ENCODE results near the gene TMEM255A. TPM values are rescaled to one million over a fixed set of nuclear protein-coding genes. Genes with fewer than 3 reads are reported as not detected.
A peak's percentile ranks its signal among the peaks of the same experiment; 100 is the strongest.

Gene TMEM255A
- total RNA-seq, 4 donors from 2014 or later: 3.9 to 7.1 (median 6.1) TPM

- Histone ChIP-seq H3K36me3 (peaks cover 0 to 7% (median 0%) of the 10 kb centered on the region in 3 donors), H3K27me3 (no peaks in the 10 kb centered on the region), H3K9me3 (no peaks in the 10 kb centered on the region), H3K4me1 (no peaks in the 10 kb centered on the region), H3K27ac (no peak overlapping the region), H3K4me3 (no peak overlapping the region)
- TF ChIP-seq EP300 (IDR thresholded peaks at IDR 0.05): no peak
- TF ChIP-seq POLR2A (IDR thresholded peaks at IDR 0.05): no peak
- no peak for TF ChIP-seq CTCF (IDR thresholded peaks at IDR 0.05)
- DNase-seq (ENCODE audit: low spot score in 2 of 2): no peak
- WGBS, 2 donors: 74% methylated on average over 8 of the region's 8 CpGs; no CpG with 5 or more reads in 1 of the 2 donors
Observed at GRCh38 chrX:120223374-120223773, 87.9 kb downstream of the TMEM255A start.

GRCh38 chrX:120213438-120214265 lies 97.6 kb downstream of the TMEM255A start:
- Histone ChIP-seq H3K36me3 (no peaks in the 10 kb centered on the region), H3K9me3 (no peaks in the 10 kb centered on the region), H3K4me1 (no peaks in the 10 kb centered on the region), H3K27me3 (peaks cover 0 to 3% of the 10 kb centered on the region in 2 donors), H3K27ac (no peak overlapping the region), H3K4me3 (no peak overlapping the region)
- DNase-seq (ENCODE audit: low spot score in 2 of 2): peak in 1 of 2 donors; percentile 65
- peak; percentile 60 to 77 (median 68) for TF ChIP-seq CTCF (IDR thresholded peaks at IDR 0.05)
- no peak for TF ChIP-seq EP300 (IDR thresholded peaks at IDR 0.05)
- no peak for TF ChIP-seq POLR2A (IDR thresholded peaks at IDR 0.05)
- 25 to 26% methylated on average over 7 to 8 of the region's 8 CpGs for WGBS, 2 donors

Other genes starting within 250 kb of the TMEM255A start
- gene RHOXF2B, start 233.8 kb downstream of the TMEM255A start, total RNA-seq: not detected
- gene RHOXF1, start 195.5 kb downstream of the TMEM255A start, total RNA-seq: not detected
- not detected for gene RHOXF2, start 152.8 kb downstream of the TMEM255A start, total RNA-seq
- 10 to 100 TPM in 3 of 4 donors, 1 to 10 TPM in 1; 9.8 to 13.1 (median 11.4) TPM for gene ZBTB33, start 60.6 kb downstream of the TMEM255A start, total RNA-seq
- not detected for gene ATP1B4, start 50.6 kb upstream of the TMEM255A start, total RNA-seq
- gene LAMP2, start 157.8 kb upstream of the TMEM255A start, total RNA-seq: 100 to 1,000 TPM in 3 of 4 donors, 10 to 100 TPM in 1; 84.9 to 110 (median 106) TPM
- gene CUL4B, start 249.5 kb upstream of the TMEM255A start, total RNA-seq: 10 to 100 TPM; 31.8 to 41.5 (median 34.8) TPM